Kidney (tissue), 14 donors: Measurements from ENCODE around the gene TRAPPC5. TPM values are rescaled to one million over a fixed set of nuclear protein-coding genes. Genes with fewer than 3 reads are reported as not detected.

Source experiments
- DNase-seq, 5 donors: peaks; one replicate each; pipeline ENCODE4 v3.0.0-alpha.2; 2013 to 2020
- FAIRE-seq: peaks from 2 replicates; lab custom pipeline; 2012; peaks lifted over from hg19 to GRCh38; lab: Jason Lieb, UNC
- H3K27ac ChIP-seq, 2 donors: one replicate each; pipeline ENCODE4 v1.7.0; 2013; ENCODE audit warnings: low read depth in 2 of 2, low read length in 2 of 2, inconsistent platforms in 1 of 2
- H3K27me3 ChIP-seq: one replicate; pipeline ENCODE4 v1.7.1; 2013; ENCODE audit warnings: low read length, inconsistent platforms; ENCODE audit not compliant: control insufficient read depth, insufficient read depth
- H3K36me3 ChIP-seq, 3 donors: one replicate each; pipeline versions ENCODE4 v1.7.0 to v1.7.1; 2013; ENCODE audit warnings: low read length in 3 of 3, control low read depth in 1 of 3, inconsistent platforms in 1 of 3; ENCODE audit not compliant: insufficient read depth in 3 of 3, control insufficient read depth in 2 of 3
- H3K4me1 ChIP-seq, 3 donors: one replicate each; pipeline versions ENCODE4 v1.7.0 to v1.7.1; 2013; ENCODE audit warnings: low read length in 3 of 3, inconsistent platforms in 1 of 3, low read depth in 1 of 3; ENCODE audit not compliant: control insufficient read depth in 2 of 3, insufficient read depth in 2 of 3
- H3K4me3 ChIP-seq, 3 donors: one replicate each; pipeline versions ENCODE4 v1.7.0 to v1.8.1; 2013; ENCODE audit warnings: low read length in 3 of 3, control low read depth in 1 of 3, inconsistent platforms in 1 of 3
- H3K9ac ChIP-seq, 3 donors: one replicate each; pipeline versions ENCODE4 v1.7.0 to v1.7.1; 2013; ENCODE audit warnings: low read length in 3 of 3, control low read depth in 1 of 3, inconsistent platforms in 1 of 3
- H3K9me3 ChIP-seq, 3 donors: one replicate each; pipeline versions ENCODE4 v1.7.0 to v1.7.1; 2013; ENCODE audit warnings: low read length in 3 of 3, control low read depth in 1 of 3, inconsistent platforms in 1 of 3; ENCODE audit not compliant: control insufficient read depth in 2 of 3, insufficient read depth in 1 of 3
- intact Hi-C: fragments of 100-400 bp; cut with DNase I; formaldehyde crosslinking; loops from one replicate; pipeline ENCODE4 v1.11.1; 2022
- polyA plus RNA-seq: library from polyadenylated mRNA; stranded (reverse); fragments of 350-450 nt; fragmentation: Illumina TruSeq; extraction: RNeasy Lipid Tissue Mini Kit (QIAGEN cat#74804); gene quantifications from one replicate; pipeline ENCODE4 v1.2.3, GENCODE V29; 2014; ENCODE audit warnings: low read depth, low replicate concordance; ENCODE audit not compliant: insufficient read depth
- total RNA-seq: library from RNA; stranded (reverse); fragmentation: NEBNext Ultra II Directional; extraction: Animal tissue kit (Norgen Biotek cat#: 25700); gene quantifications from one replicate; pipeline ENCODE4 v1.2.1, GENCODE V29; 2021
- TF ChIP-seq, protein P1 (sequence below): IDR thresholded peaks from 3 replicates; pipeline ENCODE4 v1.5.1; 2012; ENCODE audit warnings: mild to moderate bottlenecking, moderate library complexity, borderline replicate concordance; ENCODE audit not compliant: insufficient read depth; ENCODE audit errors: extremely low read depth
- donor health status: control.
- donor health status: control.
- donor health status: control.
- donor health status: control.
- donor health status: control.
- donor health status: DM: yes; HTN: yes; CAD: no.
- donor health status: Normal renal cell carcinoma (clear cell type).

The TRAPPC5 gene
- total and polyA plus RNA-seq, 2 donors from 2014 or later = 82.6 to 222 TPM

DNA sequence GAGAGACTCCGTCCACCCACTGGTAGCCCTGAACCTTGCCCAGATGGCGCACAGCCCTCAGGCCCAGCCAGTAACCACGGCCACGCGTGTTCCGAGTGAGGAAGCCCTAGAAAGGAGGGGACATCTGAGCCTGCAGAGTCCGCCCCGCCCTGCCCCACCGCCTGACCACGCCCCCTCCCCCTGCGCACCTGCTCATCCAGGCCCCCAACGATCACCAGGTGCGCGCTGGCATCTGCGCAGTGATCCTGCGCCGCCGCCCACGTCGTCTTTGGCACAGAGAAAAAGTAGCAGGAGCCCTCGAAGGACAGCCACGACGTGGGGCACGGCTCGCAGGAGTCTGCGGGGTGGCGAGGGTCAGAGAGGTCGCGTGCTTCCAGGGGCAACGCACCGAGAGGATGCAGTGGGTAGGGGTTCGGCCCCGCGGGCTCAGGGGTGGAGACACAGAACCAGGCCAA lies 49.2 kb downstream of the TRAPPC5 start:
- FAIRE-seq (no peak), DNase-seq (peak in 2 of 5 donors; percentile 31 to 73)
- Histone ChIP-seq H3K27me3 (peaks cover 18% of the 10 kb centered on the region), H3K9ac (no peak overlapping the region), H3K4me1 (no peaks in the 10 kb centered on the region), H3K9me3 (no peaks in the 10 kb centered on the region), H3K4me3 (no peak overlapping the region), H3K27ac (no peak overlapping the region), H3K36me3 (no peaks in the 10 kb centered on the region)
- TF ChIP-seq, protein P1, sequence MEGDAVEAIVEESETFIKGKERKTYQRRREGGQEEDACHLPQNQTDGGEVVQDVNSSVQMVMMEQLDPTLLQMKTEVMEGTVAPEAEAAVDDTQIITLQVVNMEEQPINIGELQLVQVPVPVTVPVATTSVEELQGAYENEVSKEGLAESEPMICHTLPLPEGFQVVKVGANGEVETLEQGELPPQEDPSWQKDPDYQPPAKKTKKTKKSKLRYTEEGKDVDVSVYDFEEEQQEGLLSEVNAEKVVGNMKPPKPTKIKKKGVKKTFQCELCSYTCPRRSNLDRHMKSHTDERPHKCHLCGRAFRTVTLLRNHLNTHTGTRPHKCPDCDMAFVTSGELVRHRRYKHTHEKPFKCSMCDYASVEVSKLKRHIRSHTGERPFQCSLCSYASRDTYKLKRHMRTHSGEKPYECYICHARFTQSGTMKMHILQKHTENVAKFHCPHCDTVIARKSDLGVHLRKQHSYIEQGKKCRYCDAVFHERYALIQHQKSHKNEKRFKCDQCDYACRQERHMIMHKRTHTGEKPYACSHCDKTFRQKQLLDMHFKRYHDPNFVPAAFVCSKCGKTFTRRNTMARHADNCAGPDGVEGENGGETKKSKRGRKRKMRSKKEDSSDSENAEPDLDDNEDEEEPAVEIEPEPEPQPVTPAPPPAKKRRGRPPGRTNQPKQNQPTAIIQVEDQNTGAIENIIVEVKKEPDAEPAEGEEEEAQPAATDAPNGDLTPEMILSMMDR = no peak
- intact Hi-C loops = no loop called here

DNA sequence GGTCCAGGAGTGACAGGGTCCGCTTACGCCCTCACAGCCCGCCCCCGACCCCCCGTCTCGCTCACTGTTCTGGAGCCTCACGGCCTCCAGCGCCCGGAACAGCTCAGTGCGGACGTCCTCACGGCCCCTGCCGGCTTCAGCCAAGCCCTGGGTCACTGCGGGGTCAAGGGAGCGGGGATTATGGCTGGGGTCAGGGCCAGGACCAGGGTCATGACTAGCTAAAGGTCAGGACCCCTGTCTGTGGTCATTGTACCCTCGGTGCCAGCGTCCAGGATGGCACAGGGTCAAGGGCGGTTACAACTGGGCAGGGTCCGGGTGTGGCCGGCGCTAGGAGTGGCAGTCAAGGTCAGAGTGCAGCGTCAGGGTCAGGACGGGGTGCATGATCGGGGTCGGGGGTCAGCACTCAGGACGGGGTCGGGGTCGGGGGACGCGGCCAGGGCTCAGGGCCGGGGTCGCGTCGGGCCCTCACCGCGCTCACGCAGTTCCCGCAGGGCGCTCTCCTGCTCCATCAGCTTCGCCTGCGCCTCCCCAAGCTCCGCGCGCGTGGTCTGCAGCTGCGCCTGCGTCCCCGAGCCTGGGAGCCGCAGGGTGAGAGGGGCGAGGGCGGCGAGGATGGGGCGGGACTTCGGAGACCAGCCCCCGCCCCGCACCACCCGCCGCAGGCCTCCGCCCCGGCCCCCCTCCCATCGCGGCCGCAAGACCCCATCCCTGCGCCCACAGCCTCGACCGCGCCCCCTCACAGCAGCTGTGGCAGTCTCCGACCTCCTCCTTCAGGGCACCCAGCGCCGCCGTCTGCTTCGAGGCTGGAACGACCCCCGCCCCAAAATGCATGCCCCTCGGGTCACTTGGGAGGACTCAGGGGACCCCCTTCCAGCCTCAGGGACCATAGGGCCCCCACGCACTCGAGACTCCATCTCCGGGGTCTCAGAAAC lies 49.9 kb downstream of the TRAPPC5 start:
- Histone ChIP-seq H3K4me1 (no peaks in the 10 kb centered on the region), H3K27ac (no peak overlapping the region), H3K27me3 (peaks cover 18% of the 10 kb centered on the region), H3K9me3 (no peaks in the 10 kb centered on the region), H3K4me3 (no peak overlapping the region), H3K36me3 (no peaks in the 10 kb centered on the region), H3K9ac (no peak overlapping the region)
- intact Hi-C loops = no loop called here
- peak in 2 of 5 donors; percentile 39 to 57 for DNase-seq
- TF ChIP-seq, protein P1 = no peak
- FAIRE-seq = no peak

DNA sequence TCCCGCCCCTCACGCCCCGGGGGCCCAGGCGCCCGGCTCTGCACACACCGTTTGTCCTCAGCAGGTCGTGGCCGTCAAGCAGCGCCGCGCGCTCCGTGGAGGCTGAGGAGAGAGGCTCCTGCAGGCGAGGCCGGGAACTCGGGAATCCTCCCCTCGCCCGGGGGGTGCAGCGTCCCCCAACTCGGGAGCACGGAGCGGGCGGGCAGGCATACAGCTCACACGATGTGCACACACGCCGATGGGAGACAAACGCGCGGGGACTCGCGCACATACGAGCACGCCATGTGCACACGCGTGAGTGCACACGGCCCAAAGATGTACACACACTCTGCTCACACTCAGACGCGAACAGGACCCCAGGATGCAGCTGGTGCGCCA lies 50.6 kb downstream of the TRAPPC5 start:
- TF ChIP-seq, protein P1 = no peak
- Histone ChIP-seq H3K9ac (no peak overlapping the region), H3K9me3 (no peaks in the 10 kb centered on the region), H3K4me1 (no peaks in the 10 kb centered on the region), H3K27me3 (peaks cover 18% of the 10 kb centered on the region), H3K27ac (no peak overlapping the region), H3K36me3 (no peaks in the 10 kb centered on the region), H3K4me3 (no peak overlapping the region)
- FAIRE-seq (no peak), DNase-seq (peak in 1 of 5 donors; percentile 56)
- intact Hi-C loops = no loop called here
